SK-N-SH (cell line): ENCODE data around the gene PCSK5. TPM values are rescaled to one million over a fixed set of nuclear protein-coding genes. Genes with fewer than 3 reads are reported as not detected.

Experiments
- CTCF ChIA-PET: fragments of 300-600, 350-600 bp; formaldehyde crosslinking; extraction: SDS; loops from one replicate; lab custom pipeline; 2021; lab: Yijun Ruan, JAX
- POLR2A ChIA-PET: fragments of 350-600 bp; sonication (Branson Sonifier 250); formaldehyde crosslinking; extraction: SDS; loops from one replicate; lab custom pipeline; 2020; ENCODE audit warnings: antibody characterized with exemption, inconsistent platforms; lab: Yijun Ruan, JAX
- DNase-seq: peaks from one replicate; pipeline ENCODE4 v3.0.0; 2012
- H2AFZ ChIP-seq: fragments of 200-600 bp; sonication (generic); 2 replicates; pipeline ENCODE4 v1.8.1; 2016; ENCODE audit warnings: antibody characterized with exemption, mild to moderate bottlenecking, low read depth
- H3F3A ChIP-seq: fragments of 200-600 bp; sonication (generic); replicated peaks from 2 replicates; pipeline ENCODE3; 2016; ENCODE audit warnings: antibody characterized with exemption, mild to moderate bottlenecking; ENCODE audit not compliant: insufficient read depth
- H3K27ac ChIP-seq, 2 experiments: fragments of 200-500 bp in 1 of 2; fragments of 200-600 bp in 1 of 2; sonication (Bioruptor generic) in 1 of 2; sonication (generic), shearing (Covaris generic) in 1 of 2; 2 replicates each; pipeline versions ENCODE4 v1.5.1 to v1.6.1; 2014 to 2016; ENCODE audit warnings: low read depth in 2 of 2, inconsistent platforms in 1 of 2, low read length in 1 of 2, mild to moderate bottlenecking in 1 of 2, mixed read lengths in 1 of 2
- H3K27me3 ChIP-seq: fragments of 200-600 bp; sonication (generic), shearing (Covaris generic); 2 replicates; pipeline ENCODE4 v1.6.1; 2016; ENCODE audit warnings: mixed run types; ENCODE audit not compliant: insufficient read depth
- H3K36me3 ChIP-seq, 2 experiments: fragments of 200-500 bp in 1 of 2; fragments of 200-600 bp in 1 of 2; sonication (Bioruptor generic) in 1 of 2; sonication (generic) in 1 of 2; replicated peaks in 1 of 2; 2 replicates each; pipeline versions ENCODE3 to v1.5.1; 2014 to 2016; ENCODE audit warnings: low read length in 1 of 2, mild to moderate bottlenecking in 1 of 2; ENCODE audit not compliant: insufficient read depth in 2 of 2, control insufficient read depth in 1 of 2
- H3K4me1 ChIP-seq, 2 experiments: fragments of 200-500 bp in 1 of 2; fragments of 200-600 bp in 1 of 2; sonication (Bioruptor generic) in 1 of 2; sonication (generic), shearing (Covaris generic) in 1 of 2; 2 replicates each; pipeline versions ENCODE4 v1.5.1 to v1.6.1; 2014 to 2016; ENCODE audit warnings: low read depth in 1 of 2, low read length in 1 of 2, mixed run types in 1 of 2; ENCODE audit not compliant: insufficient read depth in 2 of 2, control insufficient read depth in 1 of 2
- H3K4me2 ChIP-seq: fragments of 200-600 bp; sonication (generic), shearing (Covaris generic); 2 replicates; pipeline ENCODE4 v1.6.1; 2017; ENCODE audit warnings: mixed run types
- H3K4me3 ChIP-seq, 2 experiments: fragments of 200-500 bp in 1 of 2; fragments of 200-600 bp in 1 of 2; sonication (Bioruptor generic) in 1 of 2; sonication (generic), shearing (Covaris generic) in 1 of 2; 2 replicates each; pipeline versions ENCODE4 v1.5.1 to v1.8.1; 2014 to 2016; ENCODE audit warnings: low read depth in 2 of 2, inconsistent platforms in 1 of 2, low read length in 1 of 2, mild to moderate bottlenecking in 1 of 2, mixed read lengths in 1 of 2, moderate library complexity in 1 of 2
- H3K79me2 ChIP-seq: fragments of 200-600 bp; sonication (generic); 2 replicates; pipeline ENCODE4 v1.8.1; 2017; ENCODE audit warnings: mild to moderate bottlenecking; ENCODE audit not compliant: insufficient read depth
- H3K9ac ChIP-seq: fragments of 200-600 bp; sonication (generic); 2 replicates; pipeline ENCODE4 v1.6.1; 2017; ENCODE audit warnings: mixed run types
- H3K9me2 ChIP-seq: fragments of 200-600 bp; sonication (generic); 2 replicates; pipeline ENCODE4 v1.6.1; 2017; ENCODE audit warnings: mixed run types
- H3K9me3 ChIP-seq: fragments of 200-600 bp; sonication (generic); 2 replicates; pipeline ENCODE4 v1.6.1; 2017; ENCODE audit warnings: mixed run types, mild to moderate bottlenecking, moderate library complexity
- H4K20me1 ChIP-seq: fragments of 200-600 bp; sonication (generic); 2 replicates; pipeline ENCODE4 v1.6.1; 2017; ENCODE audit warnings: mild to moderate bottlenecking, mixed run types; ENCODE audit not compliant: insufficient read depth
- ELF1 ChIP-seq: IDR thresholded peaks from 2 replicates; pipeline ENCODE4 v1.4.0; 2012
- EZH2phosphoT487 ChIP-seq: fragments of 200-600 bp; sonication (generic); IDR thresholded peaks from 2 replicates; pipeline ENCODE4 v1.6.1; 2017; ENCODE audit warnings: low read depth, mixed run types, mild to moderate bottlenecking, antibody characterized with exemption, moderate library complexity, borderline replicate concordance
- FOSL2 ChIP-seq: IDR thresholded peaks from 2 replicates; pipeline ENCODE4 v1.4.0; 2012; ENCODE audit warnings: low read depth, mild to moderate bottlenecking, moderate library complexity, borderline replicate concordance
- FOXJ3 ChIP-seq: sonication (generic); formaldehyde crosslinking; IDR thresholded peaks from 2 replicates; pipeline ENCODE4 v1.5.1; 2020; ENCODE audit warnings: mild to moderate bottlenecking, missing genetic modification reagents
- GABPA ChIP-seq: IDR thresholded peaks from 2 replicates; pipeline ENCODE4 v1.4.0; 2012; ENCODE audit warnings: low read depth, mild to moderate bottlenecking
- GATA2 ChIP-seq: sonication (generic); formaldehyde crosslinking; IDR thresholded peaks from 2 replicates; pipeline ENCODE4 v1.5.0; 2020; ENCODE audit warnings: mild to moderate bottlenecking, missing genetic modification reagents
- IRF3 ChIP-seq: fragments of 150-350 bp; IDR thresholded peaks from 2 replicates; pipeline ENCODE4 v1.6.1; 2016; ENCODE audit warnings: mild to moderate bottlenecking, low read depth, low read length
- JUND ChIP-seq: IDR thresholded peaks from 2 replicates; pipeline ENCODE4 v1.4.0; 2012
- MAX ChIP-seq: IDR thresholded peaks from 2 replicates; pipeline ENCODE4 v1.4.0; 2012; ENCODE audit warnings: low read depth
- MEF2A ChIP-seq: IDR thresholded peaks from 2 replicates; pipeline ENCODE4 v1.4.0; 2012; ENCODE audit warnings: low read depth, borderline replicate concordance
- MXI1 ChIP-seq: IDR thresholded peaks from 2 replicates; pipeline ENCODE4 v1.6.1; 2012; ENCODE audit warnings: mild to moderate bottlenecking, low read depth, low read length, improper control_type of control experiment
- NFIC ChIP-seq: IDR thresholded peaks from 2 replicates; pipeline ENCODE4 v1.4.0; 2012; ENCODE audit warnings: borderline replicate concordance
- PBX3 ChIP-seq: IDR thresholded peaks from 2 replicates; pipeline ENCODE4; 2012
- POLR2AphosphoS5 ChIP-seq: IDR thresholded peaks from 2 replicates; pipeline ENCODE4 v1.6.1; 2012; ENCODE audit warnings: low read depth, low read length
- RAD21 ChIP-seq: IDR thresholded peaks from 2 replicates; pipeline ENCODE4 v1.6.1; 2012; ENCODE audit warnings: mild to moderate bottlenecking, low read length
- RXRA ChIP-seq: IDR thresholded peaks from 2 replicates; pipeline ENCODE4 v1.4.0; 2012; ENCODE audit warnings: low read depth, mild to moderate bottlenecking, borderline replicate concordance
- TEAD4 ChIP-seq: IDR thresholded peaks from 2 replicates; pipeline ENCODE4 v1.4.0; 2012; ENCODE audit warnings: mild to moderate bottlenecking, borderline replicate concordance; ENCODE audit not compliant: insufficient read depth
- WGBS: methylation state at CpG from one replicate; pipeline ENCODE4 v1.1.6; 2017; ENCODE audit warnings: low lambda C conversion rate; 5-methylcytosine and 5-hydroxymethylcytosine counted together
- polyA plus RNA-seq, 3 experiments: library from polyadenylated mRNA; depleted of rRNA; stranded (reverse); fragments of >200 nt; gene quantifications; 2 replicates each; pipeline ENCODE4 v1.2.3, GENCODE V29; 2012
- TF ChIP-seq, protein P1 (sequence below): fragments of 150-350 bp; IDR thresholded peaks from 2 replicates; pipeline ENCODE4 v1.6.1; 2017; ENCODE audit warnings: antibody characterized with exemption, low read length, low read depth, borderline replicate concordance

The PCSK5 gene
- polyA plus RNA-seq, 1 of the 3 experiments (the other 2 are of a cell fraction) = 0.08 TPM

GRCh38 chr9:76109953-76110352, 219.5 kb downstream of the PCSK5 start:
- CTCF ChIA-PET = no interaction called here
- Histone ChIP-seq H3F3A (no peaks in the 10 kb centered on the region), H3K4me2 (no peak overlapping the region), H3K9ac (no peak overlapping the region), H3K9me3 (no peaks in the 10 kb centered on the region), H3K27ac (no peak overlapping the region), H3K27me3 (peaks cover 4% of the 10 kb centered on the region), H2AFZ (no peak overlapping the region), H3K4me3 (no peak overlapping the region), H3K36me3 (no peaks in the 10 kb centered on the region), H3K9me2 (no peaks in the 10 kb centered on the region), H3K4me1 (no peaks in the 10 kb centered on the region), H3K79me2 (no peaks in the 10 kb centered on the region), H4K20me1 (no peaks in the 10 kb centered on the region)
- TF ChIP-seq RXRA = no peak
- no peak for TF ChIP-seq GABPA
- TF ChIP-seq ELF1 = no peak
- no peak for TF ChIP-seq FOSL2
- 0% methylated on average over 2 of the region's 2 CpGs for WGBS
- no peak for DNase-seq
- POLR2A ChIA-PET = no interaction called here

DNA sequence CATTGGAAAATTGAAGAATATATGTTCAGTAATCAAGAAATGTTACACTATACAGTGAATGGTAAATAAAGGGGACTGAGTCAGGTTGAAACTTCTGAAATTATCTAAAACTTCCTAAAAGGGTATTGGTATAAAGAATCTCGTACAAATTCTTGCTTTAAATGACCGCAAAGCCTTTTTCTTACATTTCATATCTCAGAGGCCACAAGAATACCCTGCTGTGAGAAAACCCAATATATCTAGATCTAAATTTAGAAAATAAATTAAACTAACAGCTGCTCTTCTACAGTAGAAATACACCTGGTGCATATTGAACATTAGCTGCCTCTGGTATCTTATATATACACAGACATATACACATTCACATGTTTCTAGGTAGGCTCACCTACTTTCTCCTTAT, 221.7 kb downstream of the PCSK5 start:
- POLR2A ChIA-PET = no interaction called here
- WGBS = 17% methylated on average over 2 of the region's 2 CpGs
- CTCF ChIA-PET = no interaction called here
- H3K4me3 ChIP-seq = no peak overlapping the region
- no peaks in the 10 kb centered on the region for H4K20me1 ChIP-seq
- no peaks in the 10 kb centered on the region for H3K9me2 ChIP-seq
- no peak for DNase-seq
- no peaks in the 10 kb centered on the region for H3F3A ChIP-seq
- no peaks in the 10 kb centered on the region for H3K36me3 ChIP-seq
- H2AFZ ChIP-seq = no peak overlapping the region
- H3K9me3 ChIP-seq = no peaks in the 10 kb centered on the region
- no peak for TF ChIP-seq PBX3
- TF ChIP-seq EZH2phosphoT487 = no peak
- no peak for TF ChIP-seq POLR2AphosphoS5
- TF ChIP-seq ELF1 = no peak
- no peak for TF ChIP-seq RXRA
- TF ChIP-seq MEF2A = no peak
- no peak for TF ChIP-seq JUND
- TF ChIP-seq, protein P1, sequence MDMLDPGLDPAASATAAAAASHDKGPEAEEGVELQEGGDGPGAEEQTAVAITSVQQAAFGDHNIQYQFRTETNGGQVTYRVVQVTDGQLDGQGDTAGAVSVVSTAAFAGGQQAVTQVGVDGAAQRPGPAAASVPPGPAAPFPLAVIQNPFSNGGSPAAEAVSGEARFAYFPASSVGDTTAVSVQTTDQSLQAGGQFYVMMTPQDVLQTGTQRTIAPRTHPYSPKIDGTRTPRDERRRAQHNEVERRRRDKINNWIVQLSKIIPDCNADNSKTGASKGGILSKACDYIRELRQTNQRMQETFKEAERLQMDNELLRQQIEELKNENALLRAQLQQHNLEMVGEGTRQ = no peak
- TF ChIP-seq FOXJ3 (CRISPR knock-in tag) = no peak
- no peak for TF ChIP-seq GATA2
- no peak for TF ChIP-seq TEAD4
- TF ChIP-seq MAX = no peak
- no peak for TF ChIP-seq IRF3
- TF ChIP-seq NFIC = no peak
- TF ChIP-seq RAD21 = no peak
- TF ChIP-seq MXI1 = no peak
- TF ChIP-seq, all 33 proteins: peak for 0
- no peak overlapping the region for H3K9ac ChIP-seq
- H3K4me1 ChIP-seq = no peaks in the 10 kb centered on the region
- no peaks in the 10 kb centered on the region for H3K79me2 ChIP-seq
- no peak overlapping the region for H3K4me2 ChIP-seq
- H3K27ac ChIP-seq = no peak overlapping the region
- no peaks in the 10 kb centered on the region; the same call in 1 of the 2 replicates for H3K27me3 ChIP-seq
